ENCODE data around the gene PROSER2.

The PROSER2 gene

DNA sequence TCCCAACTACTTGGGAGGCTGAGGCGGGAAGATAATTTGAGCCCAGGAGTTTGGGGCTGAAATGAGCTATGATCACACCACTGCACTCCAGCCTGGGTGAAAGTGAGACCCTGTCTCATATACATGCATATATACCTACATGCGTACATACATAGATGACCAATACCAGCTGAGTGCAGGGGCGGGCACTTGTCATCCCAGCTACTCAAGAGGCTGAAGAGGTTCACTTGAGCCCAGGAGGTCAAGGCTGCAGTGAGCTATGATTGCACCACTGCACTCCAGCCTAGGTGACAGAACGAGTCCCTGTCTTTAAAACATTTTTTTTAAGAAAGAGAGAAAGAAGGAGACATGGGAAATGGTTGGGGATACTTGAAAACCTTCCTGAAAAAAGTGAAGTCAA, 17.4 kb upstream of the PROSER2 start:
- DNase-seq, result no peak

DNA sequence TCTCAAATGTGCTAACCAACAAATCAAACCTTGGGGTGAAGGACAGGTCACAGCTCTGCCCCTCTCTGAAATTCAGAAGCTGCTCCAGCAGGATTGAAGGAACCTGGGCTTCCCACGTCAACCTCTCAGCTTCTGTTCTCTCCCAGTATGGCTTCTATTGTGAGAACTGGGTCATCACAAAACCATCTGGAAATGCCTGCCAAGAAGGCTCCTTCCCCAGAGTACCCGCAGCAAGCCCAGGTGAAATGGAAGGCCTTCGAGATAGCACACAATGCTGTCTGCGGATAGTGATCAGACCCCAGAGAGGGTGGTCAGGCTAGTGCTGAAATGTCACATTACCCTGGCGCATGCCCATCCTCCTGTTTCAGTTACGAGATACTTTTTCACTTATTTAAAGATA, 16.4 kb upstream of the PROSER2 start:
- no peak for DNase-seq

DNA sequence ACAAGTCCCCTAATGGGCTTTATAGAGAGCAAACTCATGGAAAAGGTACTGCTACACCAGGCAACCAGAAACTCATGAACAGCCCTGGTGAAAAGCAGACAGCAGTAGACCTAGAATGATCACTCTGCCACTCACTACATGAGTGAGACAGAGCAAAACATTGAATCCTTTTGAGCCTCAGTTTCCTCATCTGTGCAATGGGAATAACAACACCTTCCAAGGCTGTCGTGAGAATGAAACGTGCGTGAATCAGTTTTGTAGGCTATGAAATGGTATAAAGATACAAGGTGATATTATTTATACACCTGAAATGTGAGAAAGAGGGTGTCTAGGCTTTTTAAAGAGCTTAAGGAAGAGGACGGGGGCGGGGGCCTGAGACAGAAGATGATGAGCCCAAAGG, 14.3 kb upstream of the PROSER2 start:
- DNase-seq, result no peak

DNA sequence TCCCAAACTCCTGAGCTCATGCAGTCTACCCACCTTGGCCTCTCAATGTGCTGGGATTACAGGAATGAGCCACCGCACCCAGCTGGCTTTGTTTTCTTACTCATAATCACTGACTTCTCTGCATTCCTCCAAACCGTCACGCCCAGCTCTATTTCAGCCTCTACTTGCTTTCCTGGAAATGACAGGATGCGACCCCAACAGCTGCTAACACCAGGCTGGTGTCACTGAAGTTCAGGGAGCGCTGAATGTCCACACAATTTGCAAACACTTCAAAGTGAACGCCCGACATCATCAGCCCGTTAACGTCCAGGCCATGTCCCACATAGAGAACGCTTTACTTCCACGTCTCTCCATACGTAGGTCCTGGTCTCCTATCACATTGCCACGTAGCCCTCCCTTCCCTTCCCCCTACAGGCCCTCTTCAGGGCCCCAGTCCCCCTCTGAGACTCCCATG, 12.8 kb upstream of the PROSER2 start:
- no peak for DNase-seq

DNA sequence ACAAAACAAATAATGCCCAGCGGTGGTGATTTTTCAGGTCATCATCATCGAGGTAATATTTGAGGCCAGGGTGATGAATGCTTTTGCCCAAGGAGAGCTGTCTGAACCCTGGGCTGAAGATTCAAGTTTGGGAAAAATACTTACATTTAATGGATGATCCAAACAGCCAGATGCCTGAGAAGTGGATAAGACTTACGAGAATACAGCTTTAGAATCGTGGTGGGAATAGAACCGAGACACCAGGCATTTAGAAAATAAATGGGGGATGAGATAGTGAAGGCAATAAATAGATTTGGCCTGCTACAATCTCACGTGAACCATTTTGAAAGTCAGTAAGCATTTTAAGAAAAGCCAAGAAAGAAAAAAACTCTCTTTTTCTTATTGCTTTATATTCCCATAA, 12.2 kb upstream of the PROSER2 start:
- DNase-seq, result no peak

DNA sequence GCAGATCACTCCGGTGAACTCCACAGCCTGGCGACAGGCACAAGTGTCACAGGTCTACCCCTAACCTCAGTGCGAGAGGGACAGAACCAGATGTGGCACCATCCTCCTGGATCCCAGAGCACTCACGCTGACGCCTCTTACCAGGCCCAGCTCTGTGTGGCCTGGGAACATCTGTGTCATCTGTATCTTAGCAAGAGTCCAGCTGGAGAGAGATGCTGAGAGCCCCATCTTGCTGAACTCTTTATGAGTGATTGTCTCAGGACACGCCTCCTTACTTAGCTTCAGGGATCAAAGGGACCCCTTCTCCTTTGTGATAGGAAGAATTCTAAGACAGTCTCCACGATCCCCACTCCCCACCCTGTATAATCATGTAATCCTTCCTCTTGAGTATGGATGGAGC, 10.0 kb upstream of the PROSER2 start:
- DNase-seq, result no peak

DNA sequence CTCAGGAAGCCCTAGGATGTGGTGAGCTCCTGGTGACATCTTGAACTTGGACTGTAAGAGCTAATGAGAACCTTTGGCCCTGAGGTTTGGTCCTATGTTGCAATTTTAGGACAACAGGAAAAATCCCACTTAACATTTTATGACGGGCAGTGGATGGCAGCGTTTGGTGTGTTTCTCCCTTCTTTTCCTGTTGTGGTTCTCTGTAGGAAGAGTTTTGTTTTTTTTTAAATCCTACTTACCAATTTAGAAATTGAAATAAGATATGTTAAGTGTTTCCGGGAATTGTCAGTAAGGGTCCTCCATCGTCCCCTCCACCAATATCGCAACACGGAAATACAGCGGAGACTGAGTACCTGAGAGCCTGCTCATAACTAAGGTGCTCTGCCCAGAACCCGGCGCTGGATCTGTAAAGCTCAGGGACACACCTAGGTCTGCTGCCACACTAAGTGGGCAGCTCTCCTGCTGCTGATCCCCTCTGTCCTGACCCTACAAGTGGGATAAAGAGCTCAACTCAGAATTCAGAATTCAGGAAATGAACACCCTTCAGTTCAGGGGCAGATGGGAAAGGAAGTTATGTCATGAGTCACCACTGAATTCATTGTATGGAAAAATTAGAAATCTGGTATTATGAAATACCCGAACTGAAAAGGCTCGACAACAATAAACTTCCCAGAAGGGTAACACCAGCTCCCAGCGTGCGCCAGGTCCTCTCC, 9.1 kb upstream of the PROSER2 start:
- DNase-seq, result no peak

DNA sequence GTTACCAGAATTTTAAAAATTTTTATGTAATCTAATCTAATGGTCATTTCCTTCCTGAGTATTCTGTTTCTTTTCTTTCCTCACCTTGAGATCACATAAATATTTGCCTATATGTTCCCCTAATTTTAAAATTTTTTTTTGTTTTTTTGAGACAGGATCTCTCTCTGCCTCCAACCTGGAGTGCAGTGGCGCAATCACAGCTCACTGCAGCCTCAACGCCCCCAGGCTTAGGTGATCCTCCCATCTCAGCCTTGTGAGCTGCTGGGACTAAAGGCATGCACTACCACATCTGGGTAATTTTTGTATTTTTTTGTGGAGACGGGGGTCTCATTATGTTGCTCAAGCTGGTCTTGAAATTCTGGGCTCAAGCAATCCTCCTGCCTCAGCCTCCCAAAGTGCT, 4.1 kb upstream of the PROSER2 start:
- no peak for DNase-seq

DNA sequence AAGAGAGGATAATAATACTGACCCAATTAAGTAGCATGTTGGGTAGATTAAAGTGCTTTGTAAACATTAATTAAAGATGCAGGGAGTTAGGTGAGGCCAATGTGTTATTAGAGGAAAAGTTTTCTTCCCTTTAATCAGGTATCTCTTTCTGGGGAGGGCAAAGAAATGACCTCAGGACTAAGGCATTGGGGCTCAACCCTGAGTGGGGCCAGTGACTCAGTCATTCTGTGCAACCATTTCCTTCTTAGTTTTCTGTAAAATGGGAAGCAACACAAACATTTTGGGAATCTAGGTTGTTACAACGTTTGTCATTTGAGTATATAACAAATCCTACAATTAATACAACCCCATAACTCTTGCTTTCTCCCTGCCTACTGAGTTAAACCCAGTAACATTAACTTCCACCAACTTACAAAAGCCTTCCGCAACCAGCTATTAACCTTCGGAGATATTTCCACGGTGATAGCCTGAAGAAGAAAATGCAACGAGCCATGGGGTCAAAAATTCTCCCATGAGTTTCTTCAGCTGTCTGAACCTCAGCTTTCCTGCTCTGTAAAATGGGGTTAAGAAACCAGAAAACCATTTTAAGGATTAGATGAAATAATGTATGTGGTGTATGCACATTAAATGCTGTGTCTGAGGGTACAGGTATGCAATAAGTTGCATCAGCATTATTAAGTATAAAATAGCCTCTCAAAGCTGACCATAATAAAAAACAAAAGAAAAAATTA, 965 bp upstream of the PROSER2 start:
- DNase-seq, result no peak

DNA sequence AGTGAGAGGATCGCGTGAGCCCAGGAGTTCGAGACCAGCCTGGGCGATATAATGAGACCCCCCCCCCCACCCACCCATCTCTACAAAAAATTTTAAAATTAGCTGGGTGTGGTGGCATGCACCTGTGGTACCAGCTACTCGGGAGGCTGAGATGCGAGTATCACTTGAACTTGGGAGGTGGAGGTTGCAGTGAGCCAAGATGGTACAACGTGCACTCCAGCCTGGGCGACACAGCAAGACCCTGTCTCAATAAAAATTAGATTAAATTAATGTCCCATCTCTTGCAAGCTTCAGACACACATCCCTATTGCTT, 391 bp upstream of the PROSER2 start:
- DNase-seq, result no peak

DNA sequence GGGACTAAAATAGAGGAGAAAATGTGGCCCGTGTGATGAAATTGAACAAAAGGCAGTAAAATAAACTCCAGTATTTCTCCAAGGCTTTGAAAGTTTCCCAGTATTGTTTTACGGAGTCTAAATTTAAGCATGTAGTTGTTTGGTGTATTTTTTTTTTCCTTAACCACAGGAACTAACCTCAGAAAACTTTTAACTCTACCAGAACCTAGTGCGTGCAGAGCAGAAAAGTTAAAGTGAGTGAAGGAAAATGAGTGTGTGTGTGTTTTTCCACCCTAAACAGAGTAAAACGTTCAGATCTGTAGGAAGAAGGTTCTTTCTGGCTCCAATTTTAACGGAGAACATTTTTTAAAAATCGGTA, 812 bp downstream of the PROSER2 start:
- DNase-seq, result no peak

DNA sequence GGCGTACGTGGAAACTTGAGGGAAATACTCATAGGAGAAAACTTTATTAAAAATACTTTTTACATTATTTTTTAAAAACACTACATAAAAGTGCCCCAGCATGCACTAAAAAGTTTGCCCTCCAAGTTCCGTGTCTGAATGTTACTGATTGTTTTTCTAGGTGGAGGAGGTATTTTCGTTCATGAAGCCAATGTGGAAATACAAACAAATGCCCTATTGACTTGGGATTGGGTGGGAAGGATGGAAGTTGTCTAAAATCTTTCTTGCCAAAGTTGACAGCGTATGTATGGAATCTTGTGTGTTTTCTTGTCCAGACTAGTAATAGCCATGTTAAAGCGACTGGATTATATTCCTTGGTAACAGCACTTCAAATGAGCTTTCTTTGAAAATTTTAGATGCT, 1.2 kb downstream of the PROSER2 start:
- no peak for DNase-seq

DNA sequence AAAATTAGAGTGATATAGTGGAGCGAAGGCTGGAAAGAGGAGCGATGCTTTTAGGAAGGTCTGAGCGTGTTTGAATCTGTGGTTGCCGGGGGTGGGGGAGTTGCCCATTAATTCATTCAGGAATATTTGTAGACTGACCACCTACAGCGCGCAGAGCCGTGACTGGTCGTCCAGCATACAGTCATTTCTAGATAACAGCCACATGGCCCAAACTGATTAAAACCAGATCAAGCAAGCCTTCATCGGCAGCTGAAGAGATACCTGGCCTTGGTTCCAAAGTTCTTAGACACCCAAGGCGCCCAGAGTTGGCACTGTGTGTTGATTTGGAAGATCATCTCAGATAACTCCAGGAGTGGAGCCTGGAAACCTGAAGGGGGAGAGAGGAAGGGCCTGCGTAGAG, 1.7 kb downstream of the PROSER2 start:
- no peak for DNase-seq

DNA sequence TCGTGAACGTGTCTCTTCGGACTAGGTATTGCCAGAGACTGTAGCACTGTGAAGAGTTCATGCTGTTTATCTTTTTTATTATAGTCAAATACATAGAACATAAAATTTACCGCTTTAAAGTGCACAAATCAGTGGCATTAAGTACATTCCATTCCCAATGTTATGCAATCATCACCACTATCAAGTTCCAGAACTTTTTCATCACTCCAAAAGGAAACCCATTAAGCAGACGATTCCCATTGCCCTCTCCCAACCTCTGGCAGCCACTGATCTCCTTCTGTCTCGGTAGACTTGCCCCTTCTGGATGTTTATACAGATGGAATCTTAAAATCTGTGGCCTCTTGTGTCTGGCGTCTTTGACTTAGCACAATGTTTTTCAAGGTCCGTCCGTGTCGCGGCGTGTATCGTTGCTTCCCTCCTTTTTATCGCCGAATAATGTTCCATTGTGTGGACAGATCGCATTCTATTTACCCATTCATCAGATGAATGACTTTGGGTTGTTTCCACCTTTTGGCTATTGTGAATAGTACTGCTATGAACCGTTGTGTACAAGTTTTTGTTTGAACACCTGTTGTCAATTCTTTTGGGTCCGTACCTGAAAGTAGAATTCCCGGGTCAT, 2.7 kb downstream of the PROSER2 start:
- no peak for DNase-seq

DNA sequence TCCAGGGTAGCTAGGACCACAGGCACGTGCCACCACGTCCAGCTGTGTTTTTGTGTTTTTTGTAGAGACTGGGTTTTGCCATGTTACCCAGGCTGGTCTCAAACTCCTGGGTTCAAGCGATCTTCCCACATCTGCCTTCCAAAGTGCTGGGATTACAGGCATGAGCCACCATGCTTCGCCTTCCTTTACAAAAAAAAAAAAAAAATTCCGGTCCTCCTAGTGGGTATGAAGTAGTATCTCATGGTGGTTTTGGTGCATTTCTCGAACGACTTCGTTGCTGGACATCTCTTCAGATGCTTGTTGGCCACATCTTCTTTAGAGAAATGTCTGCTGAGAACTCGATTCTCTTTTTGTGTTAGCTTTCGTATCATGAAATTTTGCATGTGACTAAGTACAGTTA, 3.9 kb downstream of the PROSER2 start:
- DNase-seq, result no peak

DNA sequence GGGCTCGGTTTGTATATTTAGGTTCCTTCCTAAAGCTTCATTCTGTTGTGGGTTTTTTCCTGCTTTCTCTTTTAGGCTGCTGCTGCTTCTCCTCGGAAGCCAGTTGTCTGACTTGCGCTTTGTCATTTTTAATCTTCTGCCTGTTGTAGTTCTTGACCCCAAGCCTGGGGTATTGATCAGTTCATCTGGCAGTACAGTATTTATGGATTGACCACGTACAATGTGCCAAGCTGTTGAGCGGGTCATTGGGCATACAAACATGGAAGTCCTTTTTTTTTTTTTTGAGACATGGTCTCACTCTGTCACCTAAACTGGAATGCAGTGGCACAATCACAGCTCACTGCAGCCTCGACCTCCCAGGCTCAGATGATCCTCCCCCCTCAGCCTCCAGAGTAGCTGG, 4.3 kb downstream of the PROSER2 start:
- no peak for DNase-seq

DNA sequence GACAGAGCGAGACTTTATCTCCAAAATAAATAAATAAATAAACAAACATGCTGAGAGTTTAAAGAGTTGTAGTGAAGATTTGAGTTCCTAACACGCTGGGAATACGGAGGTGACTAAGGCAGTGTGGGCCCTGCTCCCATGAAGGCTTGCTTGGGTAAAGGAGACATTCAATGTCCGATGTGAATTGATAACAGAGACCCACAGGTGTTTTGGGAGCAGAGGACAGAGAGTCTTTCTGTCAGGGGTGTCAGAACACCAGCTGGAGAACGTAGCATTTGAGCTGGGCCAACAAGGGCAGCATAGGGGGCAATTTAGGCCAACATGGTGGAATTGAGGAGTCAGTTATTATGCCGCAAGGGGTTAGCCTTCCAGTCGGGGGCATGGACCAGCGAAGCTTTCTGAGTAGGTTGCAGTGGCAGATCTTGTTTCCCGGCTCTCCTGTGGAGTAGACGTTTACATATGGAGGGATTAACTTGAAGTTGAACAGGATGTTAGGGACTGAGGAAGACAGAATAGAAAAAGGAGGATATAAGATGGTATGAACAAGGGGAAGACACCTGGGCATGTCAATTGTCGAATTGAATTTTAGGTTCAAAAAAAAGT, 5.6 kb downstream of the PROSER2 start:
- no peak for DNase-seq

DNA sequence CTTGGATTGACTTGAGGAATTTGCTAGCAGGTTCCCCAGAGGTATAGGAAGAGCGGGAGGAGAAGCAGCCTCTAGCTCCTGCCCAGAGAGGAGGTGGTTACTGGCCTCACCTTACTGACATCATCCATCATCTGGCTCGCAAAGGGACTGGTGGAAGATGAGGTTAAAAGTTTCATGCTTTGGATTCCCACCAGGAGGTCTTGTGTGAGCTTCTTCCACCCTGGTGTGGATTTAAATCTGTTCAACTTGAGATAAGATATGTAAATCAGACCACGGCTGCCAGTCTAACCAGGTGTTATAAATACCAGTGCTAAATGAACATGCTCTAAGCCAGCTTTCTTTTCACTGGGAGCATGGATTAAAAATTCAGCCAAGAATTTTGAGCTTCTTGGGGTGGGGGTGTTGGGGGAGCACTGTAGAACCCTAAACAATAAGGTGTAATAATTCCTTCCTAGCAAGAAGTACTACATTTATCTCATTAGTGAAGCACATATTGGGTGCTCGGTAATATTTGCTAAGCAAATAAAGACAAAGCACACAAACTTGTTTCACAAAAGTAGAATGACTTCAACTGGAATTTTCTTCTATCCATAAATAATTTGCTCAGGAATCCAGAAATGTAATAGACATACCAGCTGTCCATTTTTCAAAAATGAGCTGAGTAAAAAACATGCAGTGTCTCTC, 7.8 kb downstream of the PROSER2 start:
- DNase-seq, result no peak

DNA sequence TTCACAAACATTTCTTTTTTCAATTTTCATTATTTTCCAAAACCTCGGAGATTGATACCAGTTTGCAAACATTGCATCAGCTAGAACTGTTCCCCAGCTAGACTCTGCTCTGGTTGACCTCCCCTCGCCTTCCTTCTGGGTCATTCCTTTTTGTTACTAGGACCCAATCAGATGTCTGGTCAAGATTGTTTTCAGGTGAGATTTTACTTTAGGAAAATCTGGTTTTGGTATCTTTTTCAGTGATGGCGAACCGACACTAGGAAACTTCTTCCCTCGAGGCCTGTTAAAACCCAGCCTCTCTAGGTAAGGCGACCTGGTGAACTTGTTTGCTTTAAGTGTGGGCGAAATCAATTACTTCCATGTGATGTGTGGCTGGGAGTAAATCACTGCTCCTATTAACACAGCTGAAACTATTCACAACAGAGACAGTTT, 8.4 kb downstream of the PROSER2 start:
- no peak for DNase-seq

DNA sequence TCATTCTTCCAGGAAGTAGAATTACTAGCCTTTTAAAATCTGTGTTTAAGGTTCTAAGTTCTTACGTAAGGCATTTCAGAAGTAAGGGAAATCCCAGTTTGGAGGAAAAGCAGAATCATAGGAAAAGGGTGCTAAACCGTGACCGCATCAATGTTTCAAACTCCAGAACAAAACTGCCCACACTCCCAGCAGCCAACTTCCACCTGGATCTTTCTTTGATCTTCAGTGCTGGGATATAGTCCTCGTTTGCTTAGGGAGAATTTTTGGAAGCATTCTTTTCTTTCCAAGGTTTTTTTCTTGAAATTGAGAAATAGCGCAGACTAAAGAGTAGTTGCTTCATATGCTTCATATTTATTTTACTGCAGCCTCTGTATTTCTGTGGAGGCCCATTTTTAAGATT, 8.9 kb downstream of the PROSER2 start:
- no peak for DNase-seq

DNA sequence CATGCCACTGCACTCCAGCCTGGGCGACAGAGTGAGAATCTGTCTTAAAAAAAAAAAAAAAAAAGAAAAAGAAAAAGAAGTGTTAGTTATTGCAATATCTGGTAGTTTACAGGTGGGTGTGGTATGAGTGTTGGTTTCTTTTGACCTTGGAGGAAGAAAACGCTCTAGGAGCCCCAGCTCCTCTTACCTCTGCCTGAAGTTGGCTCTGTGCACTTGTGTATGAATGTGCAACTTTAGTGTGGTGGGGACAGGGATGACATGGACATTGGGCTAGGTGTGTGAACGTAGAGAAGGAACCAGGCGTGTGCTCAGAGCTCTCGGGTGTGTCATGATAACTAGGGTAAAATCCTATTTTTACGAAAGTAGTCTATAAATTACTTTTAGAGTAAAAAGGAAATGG, 11.9 kb downstream of the PROSER2 start:
- no peak for DNase-seq

DNA sequence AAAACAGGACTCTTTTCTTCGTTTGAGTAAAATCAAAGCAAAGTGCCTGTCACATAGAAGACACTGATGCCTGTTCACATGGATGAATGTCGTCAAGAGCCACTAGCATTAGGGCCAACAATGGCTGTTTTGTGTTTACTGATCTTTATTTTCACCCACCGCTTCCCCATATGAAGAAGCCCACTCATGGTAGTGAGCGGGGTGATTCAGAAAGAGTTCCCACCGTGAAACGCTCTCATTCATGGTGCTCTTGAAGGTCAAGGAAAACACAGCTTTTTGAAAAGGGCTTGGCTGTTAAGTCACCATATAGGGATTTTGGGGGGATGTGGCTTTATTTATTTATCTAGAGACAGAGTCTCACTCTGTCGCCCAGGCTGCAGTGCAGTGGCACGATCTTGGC, 12.5 kb downstream of the PROSER2 start:
- DNase-seq, result no peak

DNA sequence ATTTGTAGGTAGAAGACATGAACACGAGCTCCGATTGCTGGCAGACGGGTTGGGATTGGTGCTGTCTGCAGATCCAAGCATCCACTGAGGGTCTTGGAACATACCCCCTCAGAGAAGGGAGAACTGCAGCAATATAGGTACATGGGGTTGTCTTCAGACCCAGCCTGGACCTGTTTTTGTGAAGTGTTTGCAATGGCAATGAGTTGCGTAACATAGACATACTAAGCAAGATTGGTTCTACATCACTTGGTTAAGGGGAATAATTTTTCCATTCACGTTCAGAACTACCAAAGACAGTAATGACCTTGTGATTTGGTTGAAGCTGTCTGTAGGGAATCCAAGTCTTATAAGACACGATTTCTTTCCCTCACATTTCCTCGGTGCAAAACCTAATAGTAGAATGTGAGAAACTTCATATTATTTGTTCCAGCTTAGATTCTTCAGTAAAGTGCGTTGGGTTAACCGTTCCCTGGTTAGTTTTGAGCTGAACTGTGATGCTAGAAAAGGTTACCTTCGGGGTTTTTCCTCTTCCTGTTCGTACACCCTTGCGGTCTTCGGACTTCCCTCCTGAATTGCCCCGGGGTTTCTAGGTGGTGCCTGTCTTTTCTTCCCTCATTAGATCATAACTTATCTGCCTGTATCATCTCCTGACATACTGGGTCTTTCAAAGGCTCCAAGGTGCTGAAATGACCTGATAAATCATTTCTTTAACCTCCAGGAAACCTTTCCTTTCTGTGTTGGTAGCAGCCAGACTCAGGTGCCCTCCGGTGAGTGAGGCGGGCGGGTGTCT, 14.4 kb downstream of the PROSER2 start:
- no peak for DNase-seq

All from NCI-H2107 (cell line).